NOMO-1 treated with DMSO at 0.1 percent for 48 hours (cell line): Measurements from ENCODE around the gene DCST2.
"Not testable (repeated sequence)": the region's sequence is repeated elsewhere in the genome, so short reads cannot be mapped to it uniquely, and the experiment has no call there.

Experiments used
- DNase-seq: peaks from one replicate; lab custom pipeline; 2025; ENCODE audit not compliant: unreplicated experiment; lab: John Stamatoyannopoulos, UW

The DCST2 gene

DNA sequence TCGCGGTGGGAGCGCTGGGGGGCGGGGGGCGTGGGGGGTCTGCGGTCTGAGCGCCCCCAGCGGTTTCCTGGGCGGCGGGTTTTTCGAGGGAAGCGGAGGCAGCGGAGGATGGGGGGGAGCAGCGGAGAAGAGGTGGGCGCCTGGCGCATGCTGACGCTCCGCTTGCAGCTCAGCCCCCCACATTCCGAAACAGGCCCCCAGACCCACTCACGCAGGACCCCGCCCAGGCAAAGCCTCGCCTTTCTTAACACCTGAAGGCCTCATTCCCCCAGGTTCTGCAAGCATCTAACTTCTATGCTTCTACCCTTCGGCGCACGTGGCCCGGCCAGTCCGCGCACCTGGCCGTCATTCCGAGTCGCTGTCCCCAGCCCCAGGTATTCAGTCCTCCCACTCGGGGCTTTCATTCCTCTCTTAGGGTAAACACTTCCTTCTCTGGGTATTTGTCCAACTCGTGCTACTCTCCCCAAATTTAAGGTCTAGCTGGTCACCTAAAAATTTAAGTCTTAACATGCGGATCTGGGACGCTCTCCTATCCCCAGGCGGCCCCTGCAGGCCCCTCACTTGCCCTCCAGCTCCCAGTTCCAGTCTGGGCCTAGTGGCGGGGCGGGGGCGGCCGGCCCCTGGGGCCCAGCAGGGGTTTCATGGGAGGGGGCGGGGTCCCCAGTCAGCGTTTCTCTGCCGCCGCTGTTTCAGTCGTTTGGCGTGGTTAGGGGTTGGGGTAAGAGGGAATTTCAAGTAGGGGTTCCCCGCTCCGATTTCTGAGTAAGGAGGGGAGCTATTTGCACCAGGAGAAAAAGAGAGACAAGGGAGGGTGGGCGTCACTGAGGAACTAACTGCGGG lies 33.8 kb downstream of the DCST2 start:
- peak; percentile 26 for DNase-seq

DNA sequence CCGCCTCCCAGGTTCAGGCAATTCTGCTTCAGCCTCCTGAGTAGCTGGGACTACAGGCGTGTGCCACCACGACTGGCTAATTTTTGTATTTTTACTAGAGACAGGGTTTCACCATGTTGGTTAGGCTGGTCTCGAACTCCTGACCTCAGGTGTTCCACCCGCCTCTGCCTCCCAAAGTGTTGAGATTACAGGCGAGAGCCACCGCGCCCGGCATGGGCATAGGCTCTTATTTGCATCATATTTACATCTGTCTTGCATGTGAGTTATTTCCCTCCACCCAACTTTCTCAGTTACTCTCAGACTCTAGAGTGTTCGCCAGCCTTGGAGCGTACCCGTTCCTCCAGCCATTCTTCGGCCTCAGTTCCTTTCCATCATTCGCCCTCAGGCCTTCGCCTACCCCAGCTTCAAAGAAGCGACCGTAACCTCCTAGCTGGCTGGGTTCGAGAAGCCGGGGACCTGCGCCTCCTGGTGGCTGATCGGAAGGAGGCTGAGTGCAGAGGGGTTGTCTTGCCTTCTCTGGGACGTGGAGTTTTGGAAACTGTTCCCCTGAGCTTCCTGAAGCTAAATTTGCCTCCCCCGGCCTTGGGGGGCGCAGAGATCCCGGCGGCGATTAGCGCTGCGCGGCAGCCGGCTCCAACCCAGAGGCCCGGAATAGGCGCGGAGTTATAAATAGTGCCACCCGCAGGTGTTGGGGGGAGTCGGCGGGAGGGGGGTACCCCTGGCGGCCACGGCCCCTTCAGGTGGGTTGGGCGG lies 34.6 kb downstream of the DCST2 start:
- DNase-seq: peak; percentile 71

DNA sequence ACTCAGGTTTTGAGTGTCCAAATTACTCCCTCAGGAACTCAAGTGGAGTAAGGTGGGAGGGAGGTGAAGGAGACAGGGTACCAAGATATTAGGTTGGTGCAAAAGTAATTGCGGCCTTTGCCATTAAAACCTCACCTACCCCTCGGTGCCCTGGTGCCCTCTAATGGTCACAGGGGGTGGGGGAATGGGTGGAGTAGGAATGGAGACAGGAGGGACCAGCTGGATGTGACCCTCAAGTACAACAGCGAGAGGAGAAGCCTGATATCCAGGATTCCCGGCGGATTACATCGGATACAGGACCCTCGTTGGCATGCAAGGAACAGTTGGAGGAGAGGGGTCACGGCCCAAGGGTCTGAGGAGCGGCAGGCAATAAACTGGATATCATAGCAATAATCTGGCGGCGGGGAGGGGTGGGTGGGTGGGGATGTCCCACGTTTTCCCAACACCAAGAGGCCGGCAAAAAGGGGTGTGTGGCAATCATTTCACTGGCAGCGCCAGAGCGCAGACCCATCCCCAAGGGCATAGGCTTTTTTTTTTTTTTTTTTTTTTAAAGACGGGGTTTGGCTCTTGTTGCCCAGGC lies 35.3 kb downstream of the DCST2 start:
- no peak for DNase-seq

DNA sequence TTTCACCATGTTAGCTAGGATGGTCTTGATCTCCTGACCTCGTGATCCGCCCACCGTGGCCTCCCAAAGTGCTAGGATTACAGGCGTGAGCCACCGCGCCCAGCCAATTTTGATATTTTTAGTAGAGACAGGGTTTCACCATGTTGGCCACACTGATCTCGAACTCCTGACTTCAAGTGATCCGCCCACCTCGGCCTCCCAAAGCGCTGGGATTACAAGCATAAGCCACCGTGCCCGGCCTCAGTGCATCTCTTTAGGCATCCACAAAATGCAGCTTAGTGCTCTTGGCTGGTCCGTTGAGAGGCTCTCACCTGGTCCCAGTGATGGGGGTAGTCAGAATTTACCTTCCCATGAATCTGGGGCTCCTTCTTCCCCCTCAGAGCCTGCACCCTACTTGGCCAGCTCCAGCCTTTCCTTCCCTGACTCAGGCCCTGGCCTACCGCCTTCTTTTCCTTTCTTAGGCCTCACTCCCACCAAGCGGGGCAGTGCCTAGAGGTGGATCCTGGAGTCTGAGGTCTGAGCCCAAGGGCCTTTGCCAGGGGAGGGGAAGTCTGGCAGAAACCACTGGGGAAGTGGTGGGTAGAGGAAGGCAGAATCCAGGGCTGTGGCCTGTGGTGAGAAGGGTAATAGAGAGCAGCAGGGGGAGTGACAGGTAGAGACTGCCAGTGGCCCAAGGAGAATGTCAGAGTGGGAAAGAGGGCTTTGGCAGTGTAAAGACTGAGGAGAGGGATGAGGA lies 36.4 kb downstream of the DCST2 start:
- DNase-seq: peak; percentile 45

DNA sequence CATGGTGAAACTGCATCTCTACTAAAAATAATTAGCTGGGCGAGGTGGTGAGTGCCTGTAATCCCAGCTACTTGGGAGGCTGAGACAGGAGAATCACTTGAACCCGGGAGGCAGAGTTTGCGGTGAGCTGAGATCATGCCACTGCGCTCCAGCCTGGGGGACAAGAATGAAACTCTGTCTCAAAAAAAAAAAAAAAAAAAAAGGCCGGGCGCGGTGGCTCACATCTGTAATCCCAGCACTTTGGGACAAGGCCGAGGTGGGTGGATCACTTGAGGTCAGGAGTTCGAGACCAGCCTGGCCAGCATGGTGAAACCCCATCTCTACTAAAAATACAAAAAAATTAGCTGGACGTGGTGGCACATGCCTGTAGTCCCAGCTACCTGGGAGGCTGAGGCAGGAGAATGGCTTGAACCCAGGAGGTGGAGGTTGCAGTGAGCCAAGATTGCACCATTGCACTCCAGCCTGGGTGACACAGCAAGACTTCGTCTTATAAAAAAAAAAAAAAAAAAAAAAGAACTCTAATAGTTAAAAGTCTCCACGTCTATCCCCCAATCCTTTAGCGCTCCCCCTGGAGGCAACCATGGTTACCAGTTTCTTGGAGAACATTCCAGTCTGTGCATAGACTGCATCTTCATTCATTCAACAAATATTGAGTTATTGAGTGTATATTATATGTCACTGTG lies 38.1 kb downstream of the DCST2 start:
- peak; percentile 15 for DNase-seq

DNA sequence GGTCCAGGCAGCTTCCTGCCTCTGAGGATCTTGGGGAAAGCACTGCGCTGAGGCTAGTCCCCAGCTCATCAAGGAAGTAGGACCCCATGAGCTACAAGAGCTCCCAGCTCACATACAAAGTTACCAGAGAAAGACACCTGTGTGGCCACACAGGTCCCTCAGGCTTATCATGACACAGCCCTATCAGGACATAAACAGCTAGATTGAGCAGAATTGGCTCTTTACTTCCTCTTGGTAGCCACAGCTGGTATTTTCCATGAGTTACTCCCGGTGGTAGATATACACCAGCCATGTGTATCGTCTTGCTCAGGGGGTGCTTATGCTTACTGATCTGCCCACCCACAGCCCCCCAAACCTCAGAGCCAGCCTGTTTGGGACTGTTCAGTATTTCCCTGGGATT lies 39.0 kb downstream of the DCST2 start:
- no peak for DNase-seq

DNA sequence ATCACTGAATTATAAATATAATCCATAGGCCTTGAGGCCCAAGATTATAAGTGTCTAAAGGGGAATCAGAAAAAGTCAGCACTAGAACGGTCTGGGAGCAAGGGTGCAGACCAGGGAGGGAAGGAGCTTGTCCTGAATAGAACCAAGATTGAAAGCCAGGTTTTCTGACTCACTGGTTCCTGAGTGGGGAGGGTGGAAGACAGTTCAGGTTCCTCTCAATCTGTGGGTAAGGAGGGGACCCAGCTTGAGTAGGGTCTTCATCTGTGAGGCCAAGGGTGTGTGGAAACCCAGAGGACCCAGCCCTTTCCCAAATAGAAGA lies 39.4 kb downstream of the DCST2 start:
- no peak for DNase-seq

DNA sequence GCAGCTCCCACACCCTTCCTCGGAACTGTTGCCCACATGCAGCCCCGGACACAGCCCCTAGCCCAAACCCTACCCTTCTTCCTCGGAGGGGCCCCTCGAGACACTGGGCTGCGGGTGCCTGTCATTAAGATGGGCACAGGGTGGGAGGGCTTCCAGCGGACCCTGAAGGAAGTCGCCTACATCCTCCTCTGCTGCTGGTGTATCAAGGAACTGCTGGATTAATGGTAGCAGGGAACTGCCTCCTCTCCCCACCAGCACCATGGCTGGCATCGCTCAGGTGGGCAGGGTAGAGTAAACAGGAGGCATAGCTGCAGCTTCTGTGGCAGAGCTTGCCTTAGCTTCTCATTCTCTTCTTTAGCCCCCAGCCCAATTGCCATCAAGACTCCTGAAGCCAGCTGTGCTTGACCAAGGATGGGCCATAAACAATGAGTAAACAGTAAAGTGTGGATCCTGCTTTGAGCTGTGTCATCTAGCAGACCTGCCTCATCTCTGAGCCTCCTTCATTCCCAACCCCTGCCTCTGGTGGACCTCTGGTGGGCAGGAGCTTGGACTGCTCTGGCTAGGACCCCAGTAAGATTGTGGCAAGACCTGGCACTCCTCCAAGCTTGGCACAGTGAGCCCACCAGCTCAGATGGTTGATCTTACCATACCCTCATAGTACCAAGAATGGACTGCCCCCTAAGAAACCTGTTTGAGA lies 39.9 kb downstream of the DCST2 start, which contains the start of gene LENEP:
TSS of gene LENEP (plus strand) at position 15 of the 697 bp plus-strand sequence. CDS start at position 37, 22 bp downstream.
- DNase-seq: no peak

DNA sequence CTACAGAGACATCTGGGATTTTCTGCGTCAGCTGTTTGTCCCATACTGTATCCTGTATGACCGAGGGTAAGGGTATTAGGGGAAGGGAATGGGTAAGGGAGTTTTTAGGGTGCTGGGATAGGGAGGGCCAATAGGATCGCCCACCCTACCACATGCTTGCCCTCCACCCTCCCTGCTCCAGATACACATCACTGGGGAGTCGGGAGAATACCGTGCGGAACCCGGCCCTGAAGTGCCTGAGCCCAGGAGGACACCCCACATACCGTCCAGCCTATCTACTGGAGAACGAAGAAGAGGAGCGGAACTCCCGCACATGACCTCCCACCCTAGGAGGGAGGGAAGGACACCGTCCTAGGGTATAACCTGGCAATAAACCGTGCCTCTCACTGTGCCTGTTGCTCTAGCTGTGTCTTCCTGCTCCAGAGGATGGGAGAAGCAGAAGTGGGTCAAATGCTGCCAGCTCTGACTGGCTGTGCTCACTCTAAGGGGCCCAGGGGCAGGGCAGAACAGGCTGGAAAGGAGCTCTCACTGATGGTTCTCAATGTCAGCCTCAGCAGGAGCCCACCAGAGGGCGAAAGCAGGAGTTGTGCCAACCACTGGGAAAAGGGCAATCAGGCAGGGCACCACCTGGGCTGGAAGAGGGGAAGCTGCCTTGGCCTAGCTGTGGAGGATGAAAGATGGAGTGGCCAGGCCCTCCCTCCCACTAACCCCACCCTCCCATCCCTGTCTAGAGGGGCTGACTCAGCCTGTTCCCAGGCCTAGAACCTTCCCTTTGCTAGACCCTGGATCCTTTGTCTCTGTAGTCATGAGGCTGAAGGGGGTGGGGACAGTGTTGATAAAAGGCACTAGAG lies 40.6 kb downstream of the DCST2 start:
- no peak for DNase-seq

DNA sequence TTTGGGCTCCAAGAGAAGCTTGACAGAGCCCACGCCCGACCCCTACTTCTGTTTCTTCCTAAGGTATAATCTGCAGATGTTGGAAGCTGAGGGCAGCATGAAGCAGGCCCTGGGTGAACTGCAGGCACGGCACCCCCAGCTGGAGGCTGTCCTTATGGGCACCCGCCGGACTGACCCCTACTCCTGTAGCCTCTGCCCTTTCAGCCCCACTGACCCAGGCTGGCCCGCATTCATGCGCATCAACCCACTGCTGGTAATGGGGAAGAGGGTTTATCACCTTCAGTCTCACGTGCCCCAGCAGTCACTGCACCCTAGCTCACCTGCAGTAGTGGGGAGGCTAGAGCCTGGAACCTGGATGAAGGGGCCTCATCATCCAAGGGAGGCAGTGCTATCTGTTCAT lies 43.3 kb downstream of the DCST2 start:
- DNase-seq: no peak

DNA sequence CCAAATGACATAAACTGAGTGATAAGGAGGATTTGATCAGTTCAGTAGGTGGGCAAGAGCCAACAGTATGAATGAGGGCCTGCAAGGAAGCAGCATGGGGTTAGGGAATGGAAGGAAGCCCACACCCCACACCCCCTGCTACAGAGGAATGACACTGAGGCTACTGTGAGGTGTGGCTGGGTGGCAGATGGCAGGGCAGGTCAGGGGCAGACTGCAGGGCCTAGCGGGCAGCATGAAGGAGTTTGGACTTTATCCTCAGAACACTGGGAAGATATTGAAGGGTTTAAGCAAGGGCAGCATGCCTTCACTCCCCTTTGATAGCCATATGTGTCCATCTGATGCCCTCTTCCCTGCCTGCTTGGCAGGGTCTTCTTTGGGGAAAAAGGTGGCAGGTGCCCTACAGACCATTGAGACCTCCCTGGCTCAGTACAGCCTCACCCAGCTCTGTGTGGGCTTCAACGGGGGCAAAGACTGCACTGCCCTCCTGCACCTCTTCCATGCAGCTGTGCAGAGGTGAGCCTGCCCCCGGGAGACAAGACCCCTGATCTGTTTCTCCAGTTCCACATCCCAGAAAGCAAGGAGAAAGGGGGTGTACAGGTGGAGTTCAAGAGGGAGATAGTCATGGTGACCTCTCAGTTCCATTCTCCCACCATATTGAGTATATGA lies 44.3 kb downstream of the DCST2 start:
- DNase-seq: no peak

DNA sequence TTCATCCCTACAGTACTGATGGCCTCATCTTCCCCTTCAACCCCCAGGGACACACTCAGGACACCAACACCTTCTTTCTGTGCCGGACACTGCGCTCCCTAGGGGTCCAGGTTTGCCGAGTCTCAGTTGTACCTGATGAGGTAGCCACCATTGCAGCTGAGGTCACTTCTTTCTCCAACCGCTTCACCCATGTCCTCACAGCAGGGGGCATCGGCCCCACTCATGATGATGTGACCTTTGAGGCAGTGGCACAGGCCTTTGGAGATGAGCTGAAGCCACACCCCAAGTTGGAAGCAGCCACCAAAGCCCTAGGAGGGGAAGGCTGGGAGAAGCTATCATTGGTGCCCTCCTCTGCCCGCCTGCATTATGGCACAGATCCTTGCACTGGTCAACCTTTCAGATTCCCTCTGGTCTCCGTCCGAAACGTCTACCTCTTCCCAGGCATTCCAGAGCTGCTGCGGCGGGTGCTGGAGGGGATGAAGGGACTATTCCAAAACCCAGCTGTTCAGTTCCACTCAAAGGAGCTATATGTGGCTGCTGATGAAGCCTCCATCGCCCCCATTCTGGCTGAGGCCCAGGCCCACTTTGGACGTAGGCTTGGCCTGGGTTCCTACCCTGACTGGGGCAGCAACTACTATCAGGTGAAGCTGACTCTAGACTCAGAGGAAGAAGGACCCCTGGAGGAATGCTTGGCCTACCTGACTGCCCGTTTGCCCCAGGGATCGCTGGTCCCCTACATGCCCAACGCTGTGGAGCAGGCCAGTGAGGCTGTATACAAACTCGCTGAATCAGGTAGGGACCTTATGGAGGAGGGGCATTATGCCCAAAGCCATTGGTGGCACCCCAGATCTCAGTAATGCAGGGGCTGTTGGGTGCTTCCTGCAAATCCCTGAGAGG lies 45.3 kb downstream of the DCST2 start:
- no peak for DNase-seq

DNA sequence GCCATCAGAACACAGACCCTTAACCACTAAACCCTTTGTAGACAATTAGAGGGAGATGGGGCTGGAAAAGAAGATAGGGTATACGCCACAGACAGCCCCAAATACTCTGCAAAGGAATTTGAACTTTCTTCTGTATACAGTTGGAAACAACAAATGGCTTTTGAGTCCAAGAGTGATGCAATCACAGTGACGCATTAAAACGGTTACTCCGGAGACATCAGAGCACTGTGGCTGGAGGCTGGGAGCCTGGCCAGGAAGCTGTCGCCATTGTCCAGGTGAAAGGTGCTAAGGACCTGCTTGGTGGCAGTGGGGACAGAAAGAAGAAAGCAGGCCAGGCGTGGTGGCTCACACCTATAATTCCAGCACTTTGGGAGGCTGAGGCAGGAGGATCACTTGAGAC lies 46.3 kb downstream of the DCST2 start:
- no peak for DNase-seq

DNA sequence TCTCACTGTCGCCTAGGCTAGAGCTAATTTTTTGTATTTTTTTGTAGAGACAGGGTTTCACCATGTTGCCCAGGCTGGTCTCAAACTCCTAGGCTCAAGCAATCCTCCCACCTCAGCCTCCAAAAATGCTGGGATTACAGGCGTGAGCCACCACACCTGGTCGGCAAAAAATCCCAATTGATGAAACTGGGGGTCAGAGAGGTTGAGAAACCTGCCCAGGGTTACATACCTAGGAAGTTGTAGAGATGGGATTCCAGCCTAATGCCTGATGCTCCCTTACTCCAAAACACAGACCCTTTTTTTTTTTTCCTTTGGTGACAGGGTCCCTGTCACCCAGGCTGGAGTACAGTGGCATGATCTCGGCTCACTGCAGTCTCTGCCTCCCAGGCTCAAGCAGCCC lies 46.8 kb downstream of the DCST2 start:
- DNase-seq: not testable (repeated sequence)

DNA sequence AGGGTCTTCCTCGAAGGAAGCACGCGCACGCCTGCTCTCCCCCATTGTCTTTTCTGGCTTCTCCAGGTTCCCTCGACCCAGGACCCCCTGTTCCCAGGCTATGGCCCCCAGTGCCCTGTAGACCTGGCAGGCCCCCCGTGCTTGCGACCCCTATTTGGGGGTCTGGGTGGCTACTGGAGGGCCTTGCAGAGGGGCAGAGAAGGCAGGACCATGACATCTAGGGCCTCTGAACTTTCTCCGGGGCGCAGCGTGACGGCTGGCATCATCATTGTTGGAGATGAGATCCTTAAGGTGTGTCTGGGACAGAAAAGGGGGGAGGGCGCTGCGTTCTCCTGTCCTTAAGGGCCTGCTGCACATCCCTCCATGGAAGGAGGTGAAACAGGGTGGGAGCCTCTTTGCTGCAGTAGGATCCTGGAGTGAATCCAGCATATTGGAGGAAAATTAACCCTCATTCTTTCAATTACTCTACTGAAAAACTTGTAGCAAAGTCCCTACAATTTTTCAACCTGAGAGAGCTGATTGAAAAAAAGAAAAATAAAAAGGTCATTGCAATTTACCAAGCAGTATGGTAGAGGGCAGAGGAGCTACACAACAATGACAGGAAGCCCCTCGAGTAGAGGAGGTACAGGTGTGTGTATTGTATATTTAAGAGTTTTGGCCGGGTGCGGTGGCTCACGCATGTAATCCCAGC lies 49.7 kb downstream of the DCST2 start:
- no peak for DNase-seq

DNA sequence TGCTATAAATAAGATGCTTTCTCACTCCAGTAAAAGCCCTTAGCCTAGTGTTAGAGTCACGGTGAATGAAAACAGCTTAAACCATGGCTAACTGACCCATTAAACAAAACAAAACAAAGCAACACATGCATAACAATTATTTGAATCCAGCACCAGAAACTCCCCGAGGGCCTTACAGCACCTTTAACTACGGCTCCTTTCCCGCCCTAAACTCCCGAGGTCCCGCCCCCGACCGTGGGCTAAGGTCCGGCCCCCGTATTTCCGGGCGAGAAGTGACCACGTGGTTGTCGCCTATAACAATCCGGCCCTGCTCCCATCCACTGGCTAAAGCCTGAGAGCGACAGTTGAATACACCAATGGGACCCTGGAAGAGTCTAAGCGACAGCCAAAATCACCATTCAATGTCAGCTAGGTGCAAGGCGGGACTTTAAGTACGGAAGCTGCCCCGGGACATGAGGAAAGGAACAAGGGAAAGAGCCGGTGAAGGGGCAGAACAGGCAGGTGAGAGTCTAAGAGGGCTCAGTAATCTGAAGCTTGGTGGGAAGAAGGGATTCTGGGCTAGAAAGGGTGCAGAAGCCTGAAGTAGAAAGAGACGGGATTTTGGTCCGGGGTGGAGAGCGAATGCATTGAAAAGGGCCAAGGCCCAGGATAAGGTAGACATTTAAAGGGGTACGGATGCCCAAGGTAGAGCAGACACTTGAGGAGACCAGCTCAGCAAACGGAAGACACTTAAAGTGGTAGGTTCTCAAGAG lies 50.5 kb downstream of the DCST2 start, which contains the start of gene FLAD1:
TSS of gene FLAD1 (plus strand) at position 448 of the 752 bp plus-strand sequence. CDS start 351 bp downstream, outside the sequence.
- peak; percentile 100 for DNase-seq
